Activated T-cell treated with anti-CD3 and anti-CD28 coated beads, Interleukin-2, amount 50 U/mL, for 72 hours (primary cell): ENCODE measurements around the gene SLA2. TPM values are rescaled to one million over a fixed set of nuclear protein-coding genes. Genes with fewer than 3 reads are reported as not detected.
"Not testable (repeated sequence)": the region's sequence is repeated elsewhere in the genome, so short reads cannot be mapped to it uniquely, and the experiment has no call there.

ENCODE experiments used
- ATAC-seq, 2 donors: fragments of 150-1000 bp; cut with Tn5 transposase; replicated peaks in 1 of 2; 2 replicates each; pipeline ENCODE4 v1.10.0; 2021; ENCODE audit warnings: moderate library complexity in 2 of 2, mild to moderate bottlenecking in 1 of 2
- DNase-seq, 2 donors: peaks; one replicate each; pipeline ENCODE4 v3.0.0; 2021 to 2022; ENCODE audit warnings: mixed read lengths in 1 of 2
- H3K27ac Mint-ChIP-seq: one replicate; pipeline ENCODE4 v1.8.0; 2022; ENCODE audit warnings: mild to moderate bottlenecking, moderate library complexity, mixed read lengths
- H3K27me3 Mint-ChIP-seq: one replicate; pipeline ENCODE4 v1.8.0; 2022; ENCODE audit warnings: low read depth, mixed read lengths
- H3K36me3 Mint-ChIP-seq, 2 donors: one replicate each; pipeline ENCODE4 v1.8.0; 2022; ENCODE audit warnings: mixed read lengths in 2 of 2, mild to moderate bottlenecking in 1 of 2; ENCODE audit not compliant: insufficient read depth in 2 of 2
- H3K4me1 Mint-ChIP-seq: one replicate; pipeline ENCODE4 v1.8.0; 2022; ENCODE audit warnings: low read depth, mixed read lengths
- H3K4me3 Mint-ChIP-seq, 2 donors: one replicate each; pipeline ENCODE4 v1.8.0; 2022; ENCODE audit warnings: mild to moderate bottlenecking in 2 of 2, mixed read lengths in 2 of 2, moderate library complexity in 2 of 2
- H3K9me3 Mint-ChIP-seq, 2 donors: one replicate each; pipeline ENCODE4 v1.8.0; 2022; ENCODE audit warnings: mixed read lengths in 2 of 2
- total RNA-seq, 2 donors: library from RNA; stranded (reverse); gene quantifications; one replicate each; pipeline ENCODE4 v1.2.3, GENCODE V29; 2022

The SLA2 gene
- total RNA-seq, 2 donors from 2014 or later: 44.9 to 56.6 TPM

DNA sequence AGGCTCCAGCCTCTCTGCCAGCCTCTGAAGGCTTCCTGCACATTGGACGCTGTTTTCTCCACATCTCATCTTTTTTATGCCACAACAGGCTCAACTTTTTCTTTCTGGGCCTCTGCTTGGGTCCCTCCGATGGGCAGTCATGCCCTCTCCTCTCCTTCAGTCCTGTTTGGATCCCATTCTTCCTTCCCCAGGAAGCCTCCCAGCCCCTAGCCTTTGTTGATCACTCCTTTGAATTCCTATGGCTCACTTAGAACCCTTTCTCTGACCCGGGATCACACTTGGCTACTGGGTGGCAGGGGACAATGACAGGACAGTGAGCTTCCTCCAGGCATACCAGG lies 4.5 kb downstream of the SLA2 start:
- H3K27me3 Mint-ChIP-seq: no peaks in the 10 kb centered on the region
- peaks cover 58% of the 10 kb centered on the region for H3K4me1 Mint-ChIP-seq
- no peak overlapping the region for H3K4me3 Mint-ChIP-seq
- ATAC-seq (no peak), DNase-seq (no peak)
- peaks cover 5 to 16% of the 10 kb centered on the region in 2 donors for H3K36me3 Mint-ChIP-seq
- H3K9me3 Mint-ChIP-seq: no peaks in the 10 kb centered on the region
- H3K27ac Mint-ChIP-seq: peak overlapping the region; percentile 44

GRCh38 chr20:36638876-36639400 lies 7.1 kb downstream of the SLA2 start:
- not testable (repeated sequence) for DNase-seq, ATAC-seq, H3K27me3 Mint-ChIP-seq, H3K4me3 Mint-ChIP-seq, H3K9me3 Mint-ChIP-seq
- H3K27ac Mint-ChIP-seq: peak overlapping the region; percentile 63
- H3K36me3 Mint-ChIP-seq: peaks cover 2 to 16% of the 10 kb centered on the region in 2 donors
- peaks cover 32% of the 10 kb centered on the region for H3K4me1 Mint-ChIP-seq

DNA sequence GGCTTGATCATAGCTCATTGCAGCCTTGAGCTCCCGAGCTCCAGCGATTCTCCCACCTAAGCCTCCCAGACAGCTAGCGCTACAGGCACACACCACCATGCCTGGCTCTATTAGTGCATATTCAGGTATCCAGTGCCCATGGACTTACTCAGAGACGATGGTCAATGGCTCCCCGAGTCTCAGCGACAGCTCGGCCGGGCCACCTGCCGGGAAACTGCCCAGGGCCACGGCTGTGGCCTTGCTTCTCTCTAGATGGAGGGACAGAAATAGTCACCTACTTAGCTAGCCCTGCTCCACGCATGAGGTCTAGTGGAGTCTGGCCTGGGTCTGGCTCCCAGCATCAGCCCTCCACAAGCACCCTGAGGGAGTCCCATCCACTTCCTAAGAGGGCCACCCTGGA lies 11.7 kb downstream of the SLA2 start:
- Mint-ChIP-seq H3K27ac (no peak overlapping the region), H3K36me3 (peaks cover 0 to 23% of the 10 kb centered on the region in 2 donors)

DNA sequence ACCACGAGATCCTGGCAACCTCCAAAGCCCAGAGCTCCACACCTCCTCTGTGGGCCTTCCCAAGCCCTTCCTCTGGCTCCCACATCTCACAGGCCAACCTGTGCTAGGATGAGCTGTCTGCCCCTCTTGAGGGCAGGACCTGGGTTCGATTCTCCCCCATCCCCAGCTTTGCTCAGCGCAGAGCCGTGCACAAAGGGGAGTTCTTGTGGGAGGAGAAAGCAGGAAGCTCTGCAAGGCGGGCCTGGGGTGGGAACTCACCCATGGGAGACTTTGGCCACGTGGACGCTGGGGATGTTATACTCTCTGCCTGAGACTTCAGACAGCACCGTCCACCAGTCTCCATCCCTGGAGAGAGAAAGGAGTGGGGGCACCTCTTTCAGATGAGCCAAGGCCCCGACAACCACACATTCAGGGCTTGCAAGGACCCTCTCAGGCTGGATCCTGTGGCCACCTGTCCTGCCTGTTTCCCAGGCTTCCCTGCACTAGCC lies 12.7 kb downstream of the SLA2 start:
- no peak overlapping the region for H3K4me3 Mint-ChIP-seq
- no peak overlapping the region for H3K27ac Mint-ChIP-seq
- no peaks in the 10 kb centered on the region for H3K27me3 Mint-ChIP-seq
- H3K36me3 Mint-ChIP-seq: peaks cover 0 to 20% of the 10 kb centered on the region in 2 donors
- H3K4me1 Mint-ChIP-seq: peaks cover 39% of the 10 kb centered on the region
- ATAC-seq (no peak), DNase-seq (no peak)
- H3K9me3 Mint-ChIP-seq: no peaks in the 10 kb centered on the region

More for the DNA sequence above, 11.7 kb downstream of the SLA2 start:
- no peaks in the 10 kb centered on the region for H3K27me3 Mint-ChIP-seq
- peaks cover 31% of the 10 kb centered on the region for H3K4me1 Mint-ChIP-seq
- H3K4me3 Mint-ChIP-seq: no peak overlapping the region
- ATAC-seq: no peak
- H3K9me3 Mint-ChIP-seq: no peaks in the 10 kb centered on the region
- DNase-seq: no peak

GRCh38 chr20:36632487-36633284 lies 13.3 kb downstream of the SLA2 start:
- Mint-ChIP-seq H3K4me1 (peaks cover 46% of the 10 kb centered on the region), H3K36me3 (peaks cover 0 to 16% of the 10 kb centered on the region in 2 donors)
- ATAC-seq: no peak

GRCh38 chr20:36632147-36632486 lies 13.9 kb downstream of the SLA2 start:
- Mint-ChIP-seq H3K36me3 (peaks cover 0 to 16% of the 10 kb centered on the region in 2 donors), H3K9me3 (no peaks in the 10 kb centered on the region), H3K27me3 (no peaks in the 10 kb centered on the region), H3K4me1 (peaks cover 47% of the 10 kb centered on the region), H3K27ac (no peak overlapping the region), H3K4me3 (no peak overlapping the region)
- ATAC-seq (no peak), DNase-seq (no peak)

More at GRCh38 chr20:36632487-36633284, 13.3 kb downstream of the SLA2 start:
- no peaks in the 10 kb centered on the region for H3K9me3 Mint-ChIP-seq
- H3K4me3 Mint-ChIP-seq: no peak overlapping the region
- H3K27me3 Mint-ChIP-seq: no peaks in the 10 kb centered on the region
- no peak for DNase-seq
- H3K27ac Mint-ChIP-seq: no peak overlapping the region

DNA sequence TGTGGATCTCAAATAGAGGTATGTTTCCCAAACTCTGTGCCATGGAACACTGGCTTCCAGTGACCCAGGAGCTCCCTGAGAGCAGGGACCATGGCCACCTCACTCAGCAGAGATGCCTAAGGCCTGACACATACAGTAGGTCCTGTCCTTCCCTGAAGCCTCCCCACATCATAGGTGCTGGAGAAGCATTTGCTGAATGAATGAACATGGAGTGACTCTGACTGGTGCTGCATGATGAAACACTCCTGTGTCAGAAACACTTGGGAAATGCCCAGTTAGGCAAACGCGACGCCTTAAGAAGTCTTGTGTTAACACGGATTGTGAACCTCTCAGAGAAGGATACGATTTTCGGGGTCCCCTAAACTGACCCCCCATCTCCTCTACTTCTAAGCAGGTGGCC lies 14.3 kb downstream of the SLA2 start:
- DNase-seq (no peak), ATAC-seq (no peak)
- Mint-ChIP-seq H3K36me3 (peaks cover 3 to 19% of the 10 kb centered on the region in 2 donors), H3K4me1 (peaks cover 42% of the 10 kb centered on the region), H3K27ac (no peak overlapping the region), H3K9me3 (no peaks in the 10 kb centered on the region), H3K27me3 (no peaks in the 10 kb centered on the region), H3K4me3 (no peak overlapping the region)

DNA sequence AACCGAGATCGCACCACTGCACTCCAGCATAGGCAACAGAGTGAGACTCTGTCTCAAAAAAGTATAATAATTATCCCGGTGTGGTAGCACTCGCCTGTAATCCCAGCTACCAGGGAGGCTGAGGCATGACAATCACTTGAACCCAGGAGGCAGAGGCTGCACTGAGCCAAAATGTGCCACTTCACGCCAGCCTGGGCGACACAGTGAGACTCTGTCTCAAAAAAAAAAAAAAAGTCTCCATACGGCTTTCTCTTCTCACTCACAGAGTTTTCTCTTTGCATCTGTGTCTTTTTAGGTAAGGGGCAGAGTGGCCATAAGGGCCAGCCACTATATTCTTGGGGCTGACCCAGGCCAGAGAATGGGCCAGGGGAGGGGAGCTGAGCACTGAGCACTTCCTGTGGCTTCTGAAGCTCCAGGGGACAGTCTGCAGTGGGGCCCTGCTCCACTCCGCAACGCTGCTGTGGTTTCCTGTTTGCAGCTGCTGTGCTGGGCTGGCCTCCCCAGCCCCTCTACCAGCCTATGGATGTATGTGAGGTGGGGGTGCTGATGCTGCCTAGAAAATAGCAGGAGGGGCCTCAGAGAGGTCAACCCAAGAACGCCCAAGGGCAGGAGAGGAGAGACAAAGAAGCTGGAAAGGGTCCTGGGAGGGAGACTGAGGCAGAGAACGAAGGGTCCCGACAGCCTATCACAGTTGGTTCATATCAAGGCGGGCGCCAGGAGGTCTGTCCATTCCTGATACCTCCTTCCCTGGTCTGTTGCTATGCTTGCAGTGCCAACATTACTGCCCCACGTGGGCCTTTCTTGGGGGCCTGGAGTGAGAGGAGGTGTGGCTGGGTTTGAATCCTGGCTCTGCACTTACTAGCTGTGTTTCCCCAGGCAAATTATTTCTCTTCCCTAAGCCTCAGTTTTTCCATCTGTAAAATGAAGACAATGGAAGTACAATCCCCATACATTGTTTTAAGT lies 16.0 kb downstream of the SLA2 start:
- Mint-ChIP-seq H3K27ac (peak overlapping the region; percentile 97), H3K36me3 (peaks cover 3 to 21% of the 10 kb centered on the region in 2 donors), H3K27me3 (no peaks in the 10 kb centered on the region), H3K4me3 (peak overlapping the region; percentile 85 to 89), H3K4me1 (peaks cover 42% of the 10 kb centered on the region), H3K9me3 (no peaks in the 10 kb centered on the region)
- peak; percentile 63 to 67 for DNase-seq
- peak; percentile 89 to 91 for ATAC-seq

DNA sequence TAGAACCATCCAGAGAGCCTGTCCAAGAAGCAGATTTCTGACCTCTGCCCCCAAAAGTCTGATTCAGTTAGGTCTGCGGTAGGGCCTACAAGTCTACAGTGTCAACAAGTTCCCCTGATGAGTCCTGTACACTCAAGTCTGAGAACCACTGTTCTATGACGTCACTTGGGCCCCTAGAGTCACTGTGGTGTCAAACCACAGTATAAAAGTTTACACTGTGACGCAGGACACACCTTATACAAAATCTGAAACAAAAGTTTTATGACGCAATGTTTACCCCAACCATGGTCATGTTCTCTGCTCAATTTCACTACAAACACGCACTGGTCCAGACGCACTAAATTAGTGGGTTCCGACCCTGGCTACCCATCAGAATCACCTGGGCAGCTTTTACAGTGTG lies 17.9 kb downstream of the SLA2 start:
- peak overlapping the region; percentile 14 for H3K27ac Mint-ChIP-seq
- ATAC-seq (peak; percentile 60 to 79), DNase-seq (peak in 1 of 2 donors; percentile 35)
- peaks cover 42% of the 10 kb centered on the region for H3K4me1 Mint-ChIP-seq
- no peaks in the 10 kb centered on the region for H3K27me3 Mint-ChIP-seq
- H3K4me3 Mint-ChIP-seq: peak overlapping the region in 1 of 2 donors; percentile 33
- H3K9me3 Mint-ChIP-seq: no peaks in the 10 kb centered on the region
- H3K36me3 Mint-ChIP-seq: peaks cover 6 to 28% of the 10 kb centered on the region in 2 donors

DNA sequence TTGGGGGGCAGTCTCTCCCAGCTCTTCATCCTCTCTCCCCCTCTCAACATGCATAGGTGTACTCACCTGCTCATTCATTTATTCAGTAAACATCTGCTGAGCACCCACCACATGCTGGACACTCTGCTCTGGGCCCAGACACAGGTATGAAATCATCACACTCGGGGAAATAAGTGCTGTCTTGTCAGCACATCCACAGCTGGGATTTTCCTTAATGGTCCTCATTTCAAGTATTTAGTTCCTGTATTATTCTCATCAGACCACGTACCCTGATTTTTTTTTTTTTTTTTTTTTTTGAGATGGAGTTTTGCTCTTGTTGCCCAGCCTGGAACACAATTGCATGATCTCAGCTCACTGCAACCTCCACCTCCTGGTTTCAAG lies 21.1 kb downstream of the SLA2 start:
- Mint-ChIP-seq H3K27ac (no peak overlapping the region), H3K9me3 (no peaks in the 10 kb centered on the region), H3K4me1 (peaks cover 25% of the 10 kb centered on the region), H3K27me3 (no peaks in the 10 kb centered on the region), H3K4me3 (no peak overlapping the region), H3K36me3 (peaks cover 14 to 20% of the 10 kb centered on the region in 2 donors)
- no peak for DNase-seq
- ATAC-seq: no peak

DNA sequence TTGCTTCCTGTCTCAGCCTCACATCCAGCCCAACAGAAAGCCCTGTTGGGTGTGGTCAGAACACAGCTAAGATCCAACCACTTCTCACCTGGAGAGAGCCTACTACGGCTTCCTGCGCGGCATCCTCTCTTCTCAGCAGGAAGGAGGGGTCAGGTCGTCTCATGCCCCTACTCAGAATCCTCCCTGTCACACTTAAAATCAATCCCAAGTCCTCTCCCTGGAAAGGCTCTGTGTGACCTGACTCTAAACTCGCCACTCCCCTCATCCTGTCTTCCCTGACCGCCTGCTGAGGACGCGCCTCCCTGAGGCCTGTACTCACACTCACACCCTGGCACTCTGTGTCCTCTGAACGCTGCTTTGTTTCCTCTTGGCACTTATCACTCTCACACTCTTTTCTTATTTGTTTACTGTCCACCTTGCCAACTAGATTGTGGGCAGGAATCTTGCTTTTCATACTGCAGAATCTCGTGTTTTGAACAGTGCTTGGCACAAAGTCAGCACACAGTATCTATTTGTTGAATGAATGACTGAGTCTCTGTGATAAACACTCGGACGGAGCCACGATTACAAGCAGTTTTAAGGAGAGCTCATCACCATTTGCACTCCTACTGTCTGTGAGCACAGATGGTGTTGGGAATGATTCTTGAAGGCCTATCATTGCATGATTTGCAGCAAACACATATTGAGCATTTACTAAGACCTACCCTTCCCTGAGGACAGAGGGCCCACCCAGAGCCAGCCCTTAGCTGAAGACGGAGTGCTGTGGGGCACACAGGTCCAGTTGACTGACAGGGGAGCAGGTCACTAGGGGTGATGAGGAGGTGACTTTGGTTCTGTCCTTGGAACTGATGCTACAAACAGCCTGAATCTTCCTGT lies 21.7 kb downstream of the SLA2 start:
- peaks cover 18% of the 10 kb centered on the region for H3K4me1 Mint-ChIP-seq
- peaks cover 14 to 20% of the 10 kb centered on the region in 2 donors for H3K36me3 Mint-ChIP-seq
- H3K27me3 Mint-ChIP-seq: no peaks in the 10 kb centered on the region
- ATAC-seq: no peak
- no peaks in the 10 kb centered on the region for H3K9me3 Mint-ChIP-seq
- H3K4me3 Mint-ChIP-seq: no peak overlapping the region
- peak overlapping the region; percentile 70 for H3K27ac Mint-ChIP-seq
- DNase-seq: no peak

GRCh38 chr20:36623444-36623843 lies 22.6 kb downstream of the SLA2 start:
- Mint-ChIP-seq H3K4me1 (peaks cover 11% of the 10 kb centered on the region), H3K36me3 (peaks cover 14 to 19% of the 10 kb centered on the region in 2 donors)

More at GRCh38 chr20:36623444-36623843, 22.6 kb downstream of the SLA2 start:
- H3K27me3 Mint-ChIP-seq: no peaks in the 10 kb centered on the region
- H3K9me3 Mint-ChIP-seq: no peaks in the 10 kb centered on the region
- no peak for DNase-seq
- H3K4me3 Mint-ChIP-seq: no peak overlapping the region
- no peak for ATAC-seq
- peak overlapping the region; percentile 51 for H3K27ac Mint-ChIP-seq
